Mesothelial cell of epicardium (in vitro differentiated cells): ENCODE results near the gene NTM. TPM values are rescaled to one million over a fixed set of nuclear protein-coding genes. Genes with fewer than 3 reads are reported as not detected.

ENCODE experiments used
- DNase-seq, 2 experiments: peaks; one replicate each; pipeline ENCODE4 v3.0.0; 2021; ENCODE audit warnings: low spot score in 2 of 2; ENCODE audit not compliant: unreplicated experiment in 2 of 2
- H3K27ac Mint-ChIP-seq: 2 replicates; pipeline ENCODE4 v1.8.0; 2021; ENCODE audit warnings: mixed read lengths
- H3K27me3 Mint-ChIP-seq: 2 replicates; pipeline ENCODE4 v1.8.0; 2021; ENCODE audit warnings: low read depth, mixed read lengths
- H3K36me3 Mint-ChIP-seq: 2 replicates; pipeline ENCODE4 v1.8.0; 2021; ENCODE audit warnings: mixed read lengths
- H3K4me1 Mint-ChIP-seq: 2 replicates; pipeline ENCODE4 v1.8.0; 2021; ENCODE audit warnings: mixed read lengths
- H3K4me3 Mint-ChIP-seq: 2 replicates; pipeline ENCODE4 v1.8.0; 2021; ENCODE audit warnings: mild to moderate bottlenecking, moderate library complexity, mixed read lengths
- H3K9me3 Mint-ChIP-seq: 2 replicates; pipeline ENCODE4 v1.8.0; 2021; ENCODE audit warnings: mixed read lengths
- CTCF ChIP-seq: fragments of 200-600 bp; sonication (generic); IDR thresholded peaks from one replicate; pipeline ENCODE4 v1.5.0; 2021; ENCODE audit warnings: antibody characterized with exemption; ENCODE audit not compliant: unreplicated experiment
- total RNA-seq: library from RNA; stranded (reverse); gene quantifications from 3 replicates; pipeline ENCODE4 v1.2.1, GENCODE V29; 2021

Gene NTM
- total RNA-seq, 1 donor from 2014 or later: 3.9 TPM

GRCh38 chr11:132257871-132258270 lies 887.5 kb downstream of the NTM start:
- no peaks in the 10 kb centered on the region for H3K4me1 Mint-ChIP-seq
- no peak overlapping the region for H3K4me3 Mint-ChIP-seq
- no peaks in the 10 kb centered on the region for H3K36me3 Mint-ChIP-seq
- H3K27ac Mint-ChIP-seq: no peak overlapping the region
- DNase-seq: no peak
- TF ChIP-seq CTCF: no peak
- no peaks in the 10 kb centered on the region for H3K9me3 Mint-ChIP-seq
- H3K27me3 Mint-ChIP-seq: peaks cover 50% of the 10 kb centered on the region

- peaks cover 50% of the 10 kb centered on the region for H3K27me3 Mint-ChIP-seq
- no peak overlapping the region for H3K4me3 Mint-ChIP-seq
- no peaks in the 10 kb centered on the region for H3K36me3 Mint-ChIP-seq
- H3K9me3 Mint-ChIP-seq: no peaks in the 10 kb centered on the region
- H3K4me1 Mint-ChIP-seq: no peaks in the 10 kb centered on the region
- TF ChIP-seq CTCF: no peak
- no peak for DNase-seq
- no peak overlapping the region for H3K27ac Mint-ChIP-seq
These were observed 888.5 kb downstream of the NTM start for GRCh38 chr11:132258875-132259274.

GRCh38 chr11:132260636-132261035 lies 890.2 kb downstream of the NTM start:
- H3K36me3 Mint-ChIP-seq: no peaks in the 10 kb centered on the region
- no peak for TF ChIP-seq CTCF
- peaks cover under 1% of the 10 kb centered on the region for H3K4me1 Mint-ChIP-seq
- H3K4me3 Mint-ChIP-seq: no peak overlapping the region
- H3K27ac Mint-ChIP-seq: no peak overlapping the region
- no peak for DNase-seq
- H3K9me3 Mint-ChIP-seq: no peaks in the 10 kb centered on the region
- H3K27me3 Mint-ChIP-seq: peaks cover 52% of the 10 kb centered on the region

- H3K9me3 Mint-ChIP-seq: no peaks in the 10 kb centered on the region
- peaks cover 8% of the 10 kb centered on the region for H3K4me1 Mint-ChIP-seq
- no peak for DNase-seq
- no peaks in the 10 kb centered on the region for H3K36me3 Mint-ChIP-seq
- no peak for TF ChIP-seq CTCF
- H3K27ac Mint-ChIP-seq: no peak overlapping the region
- peaks cover 45% of the 10 kb centered on the region for H3K27me3 Mint-ChIP-seq
- H3K4me3 Mint-ChIP-seq: no peak overlapping the region
These were observed 892.8 kb downstream of the NTM start for GRCh38 chr11:132263241-132263640.

GRCh38 chr11:132263875-132264274 lies 893.5 kb downstream of the NTM start:
- Mint-ChIP-seq H3K27ac (no peak overlapping the region), H3K9me3 (no peaks in the 10 kb centered on the region), H3K4me1 (peaks cover 8% of the 10 kb centered on the region), H3K4me3 (no peak overlapping the region), H3K27me3 (peaks cover 45% of the 10 kb centered on the region), H3K36me3 (no peaks in the 10 kb centered on the region)
- TF ChIP-seq CTCF: no peak
- DNase-seq: no peak

GRCh38 chr11:132264616-132265015 lies 894.2 kb downstream of the NTM start:
- Mint-ChIP-seq H3K36me3 (no peaks in the 10 kb centered on the region), H3K4me3 (no peak overlapping the region), H3K27me3 (peaks cover 46% of the 10 kb centered on the region), H3K4me1 (peaks cover 8% of the 10 kb centered on the region), H3K27ac (no peak overlapping the region), H3K9me3 (no peaks in the 10 kb centered on the region)
- no peak for TF ChIP-seq CTCF
- no peak for DNase-seq
